ENCODE results near the gene HOXA13.

The HOXA13 gene

DNA sequence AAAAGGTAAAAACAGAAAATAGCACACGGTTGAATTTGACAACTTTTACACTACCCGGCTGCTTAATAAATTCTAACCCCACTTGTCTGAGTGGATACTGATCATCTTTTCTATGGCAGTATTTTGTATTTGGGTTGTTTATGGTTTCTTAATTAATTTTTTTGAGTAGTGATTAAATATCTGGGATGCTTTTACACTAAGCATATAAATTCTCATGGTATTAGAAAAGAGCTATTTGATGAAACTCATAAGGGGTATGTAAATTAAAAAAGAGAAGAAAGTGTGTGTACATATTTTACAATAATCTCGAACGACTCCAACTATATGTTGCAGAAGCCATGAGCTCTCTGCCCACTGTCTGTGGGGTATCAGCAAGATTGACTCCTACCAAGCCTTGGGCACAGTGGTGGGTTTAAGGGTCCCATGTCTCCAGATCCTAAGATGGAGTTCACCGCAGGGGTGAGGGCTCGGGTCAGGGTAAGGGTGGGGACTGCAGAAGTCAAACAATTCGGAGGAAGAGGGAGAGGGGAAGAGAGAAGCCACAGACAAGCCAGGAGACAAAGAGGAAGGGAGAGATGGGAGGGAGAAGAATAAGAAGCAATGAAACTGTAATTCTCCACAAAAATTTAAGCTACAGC, 7.6 kb upstream of the HOXA13 start:
- DNase-seq (ENCODE audit: insufficient read length, low spot score) (no peak), FAIRE-seq (no peak)
- TF ChIP-seq POLR2A (IDR thresholded peaks at IDR 0.05; ENCODE audit: low read depth, low read length), result no peak

GRCh38 chr7:27205325-27206280, 5.7 kb upstream of the HOXA13 start:
- no peak for TF ChIP-seq POLR2A (IDR thresholded peaks at IDR 0.05; ENCODE audit: low read depth, low read length)
- DNase-seq (ENCODE audit: insufficient read length, low spot score), result no peak
- no peak for FAIRE-seq

DNA sequence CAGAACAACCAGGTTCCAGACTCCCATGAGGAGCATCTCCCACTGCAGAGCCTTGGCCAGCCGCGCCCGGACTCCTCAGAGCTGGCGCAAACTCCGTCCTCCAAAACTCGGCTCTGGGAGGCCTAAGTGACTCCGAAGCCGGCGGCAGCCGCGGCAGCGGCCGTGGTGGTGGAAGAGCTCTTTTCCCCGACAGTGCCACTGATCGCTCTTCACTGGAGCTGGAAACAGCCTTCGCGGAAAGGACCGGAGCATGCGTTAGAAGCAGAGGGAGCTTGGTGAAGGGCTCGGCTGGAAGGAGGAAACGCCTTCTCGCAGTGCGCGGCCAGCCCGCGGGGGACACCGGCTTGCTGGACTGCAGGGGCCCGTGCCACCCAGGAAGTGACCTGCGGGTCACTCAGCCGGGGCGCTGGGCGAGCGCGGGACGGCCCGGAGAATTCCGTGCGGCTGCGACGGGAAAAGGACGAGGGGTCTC, 5.0 kb upstream of the HOXA13 start:
- no peak for TF ChIP-seq POLR2A (IDR thresholded peaks at IDR 0.05; ENCODE audit: low read depth, low read length)
- no peak for FAIRE-seq
- no peak for DNase-seq (ENCODE audit: insufficient read length, low spot score)

DNA sequence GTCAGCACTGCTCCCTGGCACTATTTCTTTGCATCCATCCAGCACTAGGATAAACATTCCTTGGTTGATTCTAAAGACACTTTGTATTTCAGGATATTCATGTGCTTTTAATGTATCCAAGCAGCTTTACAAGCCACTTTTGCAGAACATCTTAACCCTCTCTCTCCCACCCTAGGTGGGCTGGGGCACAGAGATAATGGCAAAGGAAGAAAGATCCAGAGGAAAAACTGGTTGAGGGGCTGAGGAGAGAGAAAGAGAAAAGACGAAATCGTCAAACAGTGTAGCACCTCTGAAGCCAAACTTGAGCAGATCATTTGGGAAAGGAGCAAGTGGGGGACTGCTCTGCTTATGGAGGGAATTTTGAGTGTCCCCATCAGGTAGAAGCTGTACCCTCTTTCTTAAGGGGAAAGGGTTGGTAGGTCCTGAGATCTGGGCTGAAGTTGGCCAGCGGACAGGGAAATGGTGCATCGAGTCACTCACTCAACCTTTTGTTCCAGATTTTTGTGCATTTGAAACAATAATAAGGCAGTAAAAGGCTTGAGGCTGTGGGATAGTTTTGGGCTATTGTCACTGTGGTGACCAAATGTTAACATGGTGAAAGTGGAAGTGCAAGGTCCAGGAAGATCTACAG, 4.2 kb upstream of the HOXA13 start:
- no peak for FAIRE-seq
- no peak for TF ChIP-seq POLR2A (IDR thresholded peaks at IDR 0.05; ENCODE audit: low read depth, low read length)

DNA sequence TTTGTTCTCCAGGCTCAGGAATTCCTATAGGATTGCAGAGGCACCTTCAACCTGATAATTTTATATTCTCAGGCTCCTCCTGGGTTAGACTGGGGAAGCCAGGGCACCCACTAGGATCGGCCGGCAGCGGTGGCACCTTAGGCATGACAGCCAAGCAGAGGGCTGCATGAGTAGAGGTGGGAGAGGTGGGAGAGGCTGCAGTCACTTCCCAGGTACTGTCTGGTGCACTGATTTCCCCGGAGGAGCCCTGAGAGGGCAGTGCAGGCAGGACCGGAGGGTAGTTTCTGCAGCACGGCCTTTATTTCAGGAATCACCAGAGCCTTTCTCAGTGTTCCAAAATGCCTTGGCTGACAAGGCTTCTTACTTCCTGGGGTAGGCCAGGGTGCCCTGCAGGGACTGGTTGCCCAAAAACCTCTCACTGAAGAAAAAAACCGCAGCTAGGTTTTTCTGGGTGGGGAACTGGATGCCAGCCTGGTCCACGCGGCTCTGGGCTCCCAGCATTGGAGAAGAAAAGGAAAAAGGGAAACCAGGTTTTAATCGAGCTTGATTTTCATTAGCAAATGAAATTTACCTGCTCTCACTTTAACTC, 3.6 kb upstream of the HOXA13 start:
- no peak for DNase-seq (ENCODE audit: insufficient read length, low spot score)
- TF ChIP-seq POLR2A (IDR thresholded peaks at IDR 0.05; ENCODE audit: low read depth, low read length), result no peak
- no peak for FAIRE-seq

More for the DNA sequence above, 4.2 kb upstream of the HOXA13 start:
- no peak for DNase-seq (ENCODE audit: insufficient read length, low spot score)

GRCh38 chr7:27202862-27203134, 2.9 kb upstream of the HOXA13 start:
- TF ChIP-seq POLR2A (IDR thresholded peaks at IDR 0.05; ENCODE audit: low read depth, low read length), result no peak
- FAIRE-seq (no peak), DNase-seq (ENCODE audit: insufficient read length, low spot score) (no peak)

DNA sequence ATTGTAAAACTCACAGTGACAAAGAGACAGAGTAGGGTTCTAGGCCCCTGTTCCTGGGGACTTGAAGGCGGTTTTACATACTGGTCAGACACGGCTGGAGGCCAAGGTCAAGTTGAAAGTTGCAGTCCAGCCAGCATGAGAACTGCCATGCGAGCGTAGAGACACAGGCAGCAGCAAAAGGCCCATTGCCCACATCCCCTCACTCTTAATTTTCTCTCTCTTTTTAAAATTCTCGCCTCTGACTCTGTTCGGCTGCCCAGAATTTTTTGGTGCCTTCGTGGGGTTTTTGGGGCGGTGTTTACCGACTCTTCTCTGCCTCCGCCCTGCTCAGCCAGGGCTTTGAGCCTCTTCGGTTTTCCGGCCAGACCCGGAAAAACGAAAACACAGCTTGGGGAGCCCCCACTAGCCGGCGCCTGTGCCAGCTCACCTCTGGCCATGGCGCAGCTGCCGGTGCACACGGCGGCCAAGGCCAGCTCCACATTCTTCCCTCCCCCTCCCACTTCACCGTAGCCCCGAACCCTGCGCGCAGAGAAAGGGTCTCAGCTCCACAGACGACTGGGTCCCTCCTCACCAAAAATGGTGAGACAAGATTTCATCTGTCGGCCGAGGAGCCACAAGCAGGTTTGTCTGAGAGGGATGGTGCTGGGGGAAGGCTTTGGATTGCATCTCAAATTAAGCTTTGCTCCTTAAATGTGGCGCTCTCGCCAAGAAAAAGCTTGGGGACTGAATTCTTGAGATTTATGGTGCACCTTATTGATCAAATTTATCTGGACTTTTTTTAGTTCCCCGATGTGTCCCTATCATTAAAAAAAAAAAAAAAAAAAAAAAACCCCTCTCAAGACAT, 2.3 kb upstream of the HOXA13 start:
- no peak for FAIRE-seq
- TF ChIP-seq POLR2A (IDR thresholded peaks at IDR 0.05; ENCODE audit: low read depth, low read length), result no peak
- DNase-seq (ENCODE audit: insufficient read length, low spot score), result no peak

DNA sequence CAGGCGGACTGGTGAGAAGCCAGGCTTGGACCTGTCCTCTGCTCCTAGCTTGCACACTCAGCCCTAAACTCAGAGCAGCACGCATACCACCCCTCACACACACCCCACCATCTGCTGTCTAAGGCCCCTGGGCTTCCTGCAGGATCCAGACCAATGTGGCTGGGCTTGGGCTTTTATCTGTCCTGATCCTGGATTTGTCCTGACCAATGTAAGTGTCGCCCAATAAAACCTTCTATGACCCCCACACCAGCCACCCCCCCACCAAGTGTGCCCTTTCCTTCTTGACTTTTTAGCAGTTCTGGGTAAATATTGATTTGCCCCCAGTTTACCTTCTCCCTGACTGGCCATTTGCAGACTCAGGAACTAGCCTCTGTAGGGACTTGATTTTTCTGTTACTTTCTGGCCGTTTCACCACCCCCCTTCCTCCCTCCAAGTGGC, 1.7 kb upstream of the HOXA13 start:
- DNase-seq (ENCODE audit: insufficient read length, low spot score), result no peak
- no peak for TF ChIP-seq POLR2A (IDR thresholded peaks at IDR 0.05; ENCODE audit: low read depth, low read length)
- no peak for FAIRE-seq

GRCh38 chr7:27200761-27201579, 1.1 kb upstream of the HOXA13 start:
- DNase-seq (ENCODE audit: insufficient read length, low spot score) (no peak), FAIRE-seq (no peak)
- no peak for TF ChIP-seq POLR2A (IDR thresholded peaks at IDR 0.05; ENCODE audit: low read depth, low read length)

- TF ChIP-seq POLR2A (IDR thresholded peaks at IDR 0.05; ENCODE audit: low read depth, low read length), result no peak
- FAIRE-seq (no peak), DNase-seq (ENCODE audit: insufficient read length, low spot score) (no peak)
Measured at GRCh38 chr7:27198871-27199801, 755 bp downstream of the HOXA13 start.

GRCh38 chr7:27198138-27198841, 1.6 kb downstream of the HOXA13 start:
- FAIRE-seq, result no peak
- no peak for TF ChIP-seq POLR2A (IDR thresholded peaks at IDR 0.05; ENCODE audit: low read depth, low read length)
- DNase-seq (ENCODE audit: insufficient read length, low spot score), result no peak
